NCI-H226 (cell line): ENCODE results near the gene PIK3R5.

Experiments
- DNase-seq: peaks from one replicate; pipeline ENCODE4 v3.0.0-alpha.2; 2015

Gene PIK3R5

GRCh38 chr17:8921147-8921546, 44.4 kb downstream of the PIK3R5 start:
- no peak for DNase-seq

GRCh38 chr17:8918807-8919465, 46.6 kb downstream of the PIK3R5 start:
- DNase-seq, result peak; percentile 89

- DNase-seq, result no peak
Observed at GRCh38 chr17:8916466-8916865, 49.0 kb downstream of the PIK3R5 start.

- no peak for DNase-seq
Observed at GRCh38 chr17:8914554-8914953, 51.0 kb downstream of the PIK3R5 start.

- no peak for DNase-seq
Observed at GRCh38 chr17:8913879-8914278, 51.6 kb downstream of the PIK3R5 start.

- no peak for DNase-seq
Observed at GRCh38 chr17:8913091-8913490, 52.4 kb downstream of the PIK3R5 start.

GRCh38 chr17:8912084-8912981, 53.2 kb downstream of the PIK3R5 start:
- no peak for DNase-seq

GRCh38 chr17:8910969-8911604, 54.4 kb downstream of the PIK3R5 start:
- no peak for DNase-seq

- DNase-seq, result no peak
Observed at GRCh38 chr17:8909586-8910270, 55.8 kb downstream of the PIK3R5 start.

GRCh38 chr17:8905331-8905730, 60.2 kb downstream of the PIK3R5 start:
- no peak for DNase-seq

GRCh38 chr17:8904686-8905085, 60.8 kb downstream of the PIK3R5 start:
- DNase-seq, result no peak

GRCh38 chr17:8904201-8904600, 61.3 kb downstream of the PIK3R5 start:
- DNase-seq, result no peak

- DNase-seq, result no peak
Observed at GRCh38 chr17:8900626-8901585, 64.6 kb downstream of the PIK3R5 start.

GRCh38 chr17:8900207-8900606, 65.3 kb downstream of the PIK3R5 start:
- DNase-seq, result no peak

- DNase-seq, result no peak
Observed at GRCh38 chr17:8898636-8899035, 66.9 kb downstream of the PIK3R5 start.

GRCh38 chr17:8898126-8898525, 67.4 kb downstream of the PIK3R5 start:
- DNase-seq, result no peak

- DNase-seq, result no peak
Observed at GRCh38 chr17:8896641-8897635, 68.6 kb downstream of the PIK3R5 start.

GRCh38 chr17:8896087-8896486, 69.4 kb downstream of the PIK3R5 start:
- DNase-seq, result no peak

- peak; percentile 37 for DNase-seq
Observed at GRCh38 chr17:8894673-8895578, 70.6 kb downstream of the PIK3R5 start.
